IMR-90 (cell line): Measurements from ENCODE around the gene RNGTT. TPM values are rescaled to one million over a fixed set of nuclear protein-coding genes. Genes with fewer than 3 reads are reported as not detected.
A peak's percentile ranks its signal among the peaks of the same experiment; 100 is the strongest.

Source experiments
- ATAC-seq: fragments of 200-7000 bp; cut with Tn5 transposase; 2 replicates; pipeline ENCODE4 v1.9.1; 2020; ENCODE audit warnings: low read depth, mild to moderate bottlenecking, moderate library complexity
- BruUV-seq: library from RNA; stranded (reverse); fragments of 400-500 nt; replicated peaks from 2 replicates; lab custom pipeline; 2021; lab: Mats Ljungman, UMichigan
- CTCF ChIA-PET: fragments of 300-600 bp; formaldehyde crosslinking; extraction: SDS; loops from one replicate; lab custom pipeline; 2021; ENCODE audit warnings: antibody characterized with exemption; lab: Yijun Ruan, JAX
- POLR2A ChIA-PET: fragments of 300-600 bp; sonication (Branson Sonifier 250); formaldehyde crosslinking; loops from one replicate; lab custom pipeline; 2022; ENCODE audit warnings: antibody characterized with exemption; ENCODE audit not compliant: unreplicated experiment; lab: Charles Lee
- DNase-seq: peaks from one replicate; pipeline ENCODE4 v3.0.0; 2013
- H2AFZ ChIP-seq: replicated peaks from 2 replicates; pipeline ENCODE3; 2013; ENCODE audit warnings: low read length, mild to moderate bottlenecking; ENCODE audit not compliant: poor library complexity
- H2AK5ac ChIP-seq: 2 replicates; pipeline ENCODE4 v1.6.1; 2013; ENCODE audit warnings: low read depth, low read length, inconsistent platforms
- H2AK9ac ChIP-seq: replicated peaks from 2 replicates; pipeline ENCODE3; 2013; ENCODE audit warnings: mild to moderate bottlenecking, low read depth, low read length, moderate library complexity; ENCODE audit not compliant: poor library complexity
- H2BK120ac ChIP-seq: 2 replicates; pipeline ENCODE4 v1.6.1; 2013; ENCODE audit warnings: low read depth, low read length, inconsistent platforms
- H2BK15ac ChIP-seq: 3 replicates; pipeline ENCODE4 v1.6.1; 2013; ENCODE audit warnings: low read depth, low read length, inconsistent platforms
- H2BK20ac ChIP-seq: 2 replicates; pipeline ENCODE4 v1.6.1; 2013; ENCODE audit warnings: low read depth, mild to moderate bottlenecking, inconsistent platforms, low read length, moderate library complexity
- H2BK5ac ChIP-seq: 2 replicates; pipeline ENCODE4 v1.6.1; 2013; ENCODE audit warnings: mild to moderate bottlenecking, low read depth, low read length, inconsistent platforms; ENCODE audit not compliant: poor library complexity, severe bottlenecking
- H3K14ac ChIP-seq: replicated peaks from 2 replicates; pipeline ENCODE4 v1.6.1; 2013; ENCODE audit warnings: low read depth, low read length, inconsistent platforms
- H3K18ac ChIP-seq: 2 replicates; pipeline ENCODE4 v1.6.1; 2013; ENCODE audit warnings: low read depth, low read length, control low read depth
- H3K23ac ChIP-seq: 2 replicates; pipeline ENCODE4 v1.6.1; 2013; ENCODE audit warnings: low read depth, low read length, inconsistent platforms
- H3K27ac ChIP-seq: 2 replicates; pipeline ENCODE4 v1.5.1; 2013; ENCODE audit warnings: mild to moderate bottlenecking, control low read depth, low read length; ENCODE audit not compliant: insufficient read depth
- H3K27me3 ChIP-seq: 2 replicates; pipeline ENCODE4 v1.6.1; 2013; ENCODE audit warnings: low read length; ENCODE audit not compliant: control insufficient read depth, insufficient read depth
- H3K36me3 ChIP-seq: 2 replicates; pipeline ENCODE4 v1.6.1; 2013; ENCODE audit warnings: low read length, mixed read lengths; ENCODE audit not compliant: control insufficient read depth, insufficient read depth
- H3K4ac ChIP-seq: 2 replicates; pipeline ENCODE4 v1.6.1; 2013; ENCODE audit warnings: low read depth, low read length, inconsistent platforms
- H3K4me1 ChIP-seq: 2 replicates; pipeline ENCODE4 v1.6.1; 2013; ENCODE audit warnings: low read length, mixed read lengths; ENCODE audit not compliant: control insufficient read depth, insufficient read depth
- H3K4me2 ChIP-seq: 2 replicates; pipeline ENCODE4 v1.6.1; 2013; ENCODE audit warnings: low read depth, mild to moderate bottlenecking, control low read depth, low read length, moderate library complexity
- H3K4me3 ChIP-seq: 2 replicates; pipeline ENCODE4 v1.5.1; 2013; ENCODE audit warnings: low read depth, mild to moderate bottlenecking, control low read depth, low read length, moderate library complexity; ENCODE audit not compliant: insufficient read depth
- H3K56ac ChIP-seq: 2 replicates; pipeline ENCODE4 v1.6.1; 2013; ENCODE audit warnings: low read length, inconsistent platforms; ENCODE audit not compliant: insufficient read depth; ENCODE audit errors: extremely low read depth
- H3K79me1 ChIP-seq, 2 experiments: 2 replicates each; pipeline ENCODE4 v1.6.1; 2013; ENCODE audit warnings: low read length in 2 of 2, inconsistent platforms in 1 of 2, low read depth in 1 of 2
- H3K9ac ChIP-seq: 2 replicates; pipeline ENCODE4 v1.6.1; 2013; ENCODE audit warnings: low read depth, low read length, control low read depth
- H3K9me1 ChIP-seq: 2 replicates; pipeline ENCODE4 v1.6.1; 2013; ENCODE audit warnings: low read length, inconsistent platforms; ENCODE audit not compliant: insufficient read depth
- H3K9me3 ChIP-seq: 2 replicates; pipeline ENCODE4 v1.6.1; 2013; ENCODE audit warnings: low read length; ENCODE audit not compliant: control insufficient read depth, insufficient read depth
- H4K20me1 ChIP-seq: 2 replicates; pipeline ENCODE4 v1.6.1; 2013; ENCODE audit warnings: low read length, inconsistent platforms; ENCODE audit not compliant: insufficient read depth
- H4K5ac ChIP-seq: 2 replicates; pipeline ENCODE4 v1.6.1; 2013; ENCODE audit warnings: mild to moderate bottlenecking, low read depth, low read length, control low read depth
- H4K8ac ChIP-seq, 2 experiments: 2 replicates each; pipeline ENCODE4 v1.6.1; 2013; ENCODE audit warnings: low read depth in 2 of 2, low read length in 2 of 2, control low read depth in 1 of 2, inconsistent platforms in 1 of 2
- H4K91ac ChIP-seq: 2 replicates; pipeline ENCODE4 v1.6.1; 2013; ENCODE audit warnings: low read depth, low read length, inconsistent platforms; ENCODE audit not compliant: insufficient read depth
- MAFK ChIP-seq: IDR thresholded peaks from 2 replicates; pipeline ENCODE4 v1.6.1; 2012; ENCODE audit warnings: low read depth, low read length, improper control_type of control experiment
- MAZ ChIP-seq: IDR thresholded peaks from 2 replicates; pipeline ENCODE4 v1.6.1; 2012; ENCODE audit warnings: low read depth, mild to moderate bottlenecking, low read length, improper control_type of control experiment, moderate library complexity, borderline replicate concordance
- WGBS, 2 experiments: methylation state at CpG; one replicate each; pipeline versions ENCODE4 v1.1.5 to v1.1.7; 2013; ENCODE audit warnings: missing lambda C conversion rate in 2 of 2; ENCODE audit not compliant: insufficient read length in 1 of 2; ENCODE audit errors: extremely low coverage in 2 of 2; 5-methylcytosine and 5-hydroxymethylcytosine counted together
- dilution Hi-C: fragments of 300-500 bp; cut with HindIII; formaldehyde crosslinking; loops from one replicate; pipeline ENCODE4 v1.14.3; 2018; ENCODE audit warnings: low sequenced_read_pairs; ENCODE audit not compliant: unreplicated experiment
- in situ Hi-C: fragments of 300-500 bp; cut with MboI; formaldehyde crosslinking; loops from 3 replicates; pipeline ENCODE4 v1.14.3; 2019; ENCODE audit warnings: low sequenced_read_pairs, inconsistent platforms, mixed read lengths
- intact Hi-C: fragments of 100-400 bp; cut with micrococcal nuclease; formaldehyde crosslinking; loops from 2 replicates; pipeline ENCODE4 v1.10.0; 2022
- polyA plus RNA-seq, 3 experiments: library from polyadenylated mRNA; depleted of rRNA; stranded (reverse); fragments of >200 nt; gene quantifications; 2 replicates each; pipeline ENCODE4 v1.2.3, GENCODE V29; 2012; ENCODE audit warnings: low replicate concordance in 1 of 3
- total RNA-seq: library from RNA; depleted of rRNA; stranded (reverse); fragments of >200 nt; gene quantifications from 2 replicates; pipeline ENCODE4 v1.2.3, GENCODE V29; 2012

RNGTT gene
- total and polyA plus RNA-seq, 2 of the 4 experiments (the other 2 are of a cell fraction), result 5.4 to 21.7 TPM

DNA sequence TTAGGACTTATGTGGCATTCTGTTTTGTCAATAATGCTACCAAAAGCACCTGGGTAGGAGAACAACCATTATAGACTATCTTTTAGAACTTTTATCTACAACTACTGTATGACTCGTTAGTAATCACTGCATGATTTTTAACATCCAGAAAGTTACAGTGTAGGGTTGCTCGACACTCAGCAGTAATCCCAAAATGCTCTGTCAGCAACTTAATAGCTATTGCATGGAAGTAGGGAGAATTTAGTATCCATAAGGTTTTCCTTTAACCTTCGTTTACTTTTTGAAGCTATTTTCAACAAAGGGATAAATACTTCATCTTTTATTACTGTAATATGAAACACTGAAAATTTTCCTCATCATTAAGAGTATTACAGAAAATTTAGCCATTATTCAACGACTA lies 309.5 kb downstream of the RNGTT start:
- ChIA-PET POLR2A (no interaction called here), CTCF (no interaction called here)
- 100% methylated on average over 1 of the region's 4 CpGs; no CpG with 5 or more reads in 1 of the 2 experiments for WGBS, 2 experiments
- in situ Hi-C loops, result no loop called here
- peak; percentile 9 for DNase-seq
- Histone ChIP-seq H3K14ac (no peak overlapping the region), H3K4me3 (no peak overlapping the region), H3K27me3 (no peaks in the 10 kb centered on the region), H2BK15ac (no peak overlapping the region), H3K18ac (no peak overlapping the region), H2BK120ac (no peak overlapping the region), H3K4me1 (no peaks in the 10 kb centered on the region), H2AFZ (no peak overlapping the region), H3K36me3 (no peaks in the 10 kb centered on the region), H3K4me2 (no peak overlapping the region), H3K79me1 (peaks cover 0 to 6% of the 10 kb centered on the region in 2 experiments; a peak in 1 of 4 replicates), H4K91ac (no peak overlapping the region), H3K56ac (no peak overlapping the region), H3K23ac (no peak overlapping the region), H2AK5ac (no peak overlapping the region), H2AK9ac (no peak overlapping the region), H4K8ac (no peak overlapping the region), H3K4ac (no peak overlapping the region), H3K9me1 (no peaks in the 10 kb centered on the region), H3K9me3 (peaks cover 5% of the 10 kb centered on the region; the same call in 1 of the 2 replicates), H2BK20ac (no peak overlapping the region), H4K20me1 (no peaks in the 10 kb centered on the region), H2BK5ac (no peak overlapping the region), H3K27ac (no peak overlapping the region), H3K9ac (no peak overlapping the region), H4K5ac (no peak overlapping the region)
- intact Hi-C loops, result loop anchor here (2.0 kb wide), 1 partner anchor 23 kb away; no protein-coding TSS in a partner anchor
- no peak for TF ChIP-seq MAZ
- peak; percentile 87 for TF ChIP-seq MAFK
- no TSS peak for BruUV-seq
- dilution Hi-C loops, result no loop called here
- no peak for ATAC-seq
